Ramos (cell line): ENCODE data around the gene POU6F2.

ENCODE experiments used
- in situ Hi-C: fragments of 300-500 bp; cut with MboI; formaldehyde crosslinking; loops from one replicate; pipeline ENCODE4 v1.14.3; 2022; ENCODE audit warnings: low sequenced_read_pairs; ENCODE audit not compliant: unreplicated experiment

POU6F2 gene

DNA sequence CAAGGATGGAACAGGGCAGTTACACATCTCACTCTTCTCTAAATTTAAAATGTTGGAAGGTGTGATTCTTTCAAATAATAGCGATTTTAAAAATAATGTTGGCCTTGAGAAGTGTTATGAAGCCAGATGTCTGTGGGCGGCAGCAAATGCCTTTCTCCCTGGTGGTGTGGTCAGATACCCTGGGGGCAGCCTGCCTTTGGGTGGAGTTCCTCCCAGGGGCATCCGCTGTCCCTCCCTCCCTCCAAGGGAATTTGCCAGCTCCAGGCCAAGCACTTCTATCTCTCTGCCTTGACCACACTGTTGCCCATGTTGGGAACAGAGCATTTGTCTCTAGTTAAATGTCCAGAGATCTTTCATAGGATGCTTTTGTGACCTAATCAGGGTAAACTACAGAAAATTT is 121.4 kb downstream of the POU6F2 start:
- in situ Hi-C loops, result no loop called here

GRCh38 chr7:39100270-39100669 is 122.6 kb downstream of the POU6F2 start:
- in situ Hi-C loops, result no loop called here

DNA sequence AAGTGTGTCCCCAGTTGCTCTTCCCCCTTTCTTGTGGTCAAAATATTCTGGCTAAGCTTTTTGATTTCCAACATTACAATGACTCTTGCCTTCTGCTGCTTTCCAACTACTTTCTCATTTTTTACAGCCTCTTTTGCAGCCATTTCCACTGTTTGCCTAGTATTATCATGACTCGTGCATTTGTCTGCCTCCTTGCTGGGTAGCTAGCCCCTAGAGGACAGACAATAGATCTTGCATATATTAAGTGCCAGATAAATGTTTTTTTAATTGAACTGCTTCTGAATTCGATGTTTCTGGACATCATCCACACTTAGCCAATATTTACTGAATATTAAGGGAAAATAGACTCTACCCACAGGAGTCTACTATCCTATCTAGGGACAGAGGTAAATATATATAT is 124.5 kb downstream of the POU6F2 start:
- in situ Hi-C loops, result no loop called here

DNA sequence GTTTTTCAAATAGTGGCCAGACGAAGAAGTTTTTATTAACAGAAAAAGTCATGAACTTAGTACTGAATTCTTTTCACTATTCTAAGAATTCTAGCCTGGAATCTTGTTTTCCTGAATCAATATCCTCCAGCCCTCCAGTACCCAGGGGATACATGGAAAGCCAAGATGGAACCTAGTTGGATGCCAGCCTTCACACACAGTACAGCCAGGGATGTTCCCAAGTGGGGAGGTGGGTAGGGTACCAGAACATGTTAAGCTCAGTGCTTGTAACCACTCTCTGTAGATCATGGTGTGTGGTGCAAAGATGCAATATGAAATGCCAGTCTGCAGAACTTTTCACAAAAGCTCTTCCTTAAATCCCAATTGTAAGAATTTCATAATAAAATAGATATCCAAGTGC is 128.0 kb downstream of the POU6F2 start:
- in situ Hi-C loops, result no loop called here

DNA sequence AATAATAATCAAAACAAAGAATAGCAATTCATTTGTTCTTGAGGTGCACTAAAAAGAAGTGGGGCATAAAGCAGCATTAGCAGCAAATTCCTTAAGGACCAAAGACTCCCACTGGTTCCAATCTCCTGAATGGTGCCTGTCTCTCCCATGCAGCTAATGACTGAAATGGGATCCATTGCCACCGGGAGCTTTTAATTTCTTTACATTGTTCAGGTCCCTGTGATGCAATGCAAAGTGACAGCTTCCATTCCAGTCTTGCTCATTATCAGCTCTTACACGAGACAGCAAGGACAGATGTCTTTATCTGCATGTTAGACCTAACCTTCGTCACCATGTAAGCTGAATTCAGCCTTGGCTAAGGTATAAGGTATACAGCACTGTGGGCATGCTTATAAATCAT is 148.1 kb downstream of the POU6F2 start:
- in situ Hi-C loops, result no loop called here

GRCh38 chr7:39127058-39127457 is 149.3 kb downstream of the POU6F2 start:
- in situ Hi-C loops, result no loop called here

GRCh38 chr7:39128287-39128843 is 150.7 kb downstream of the POU6F2 start:
- in situ Hi-C loops, result no loop called here

GRCh38 chr7:39130274-39130673 is 152.6 kb downstream of the POU6F2 start:
- in situ Hi-C loops, result no loop called here

- in situ Hi-C loops, result no loop called here
Measured at GRCh38 chr7:39130857-39131526, 153.3 kb downstream of the POU6F2 start.

GRCh38 chr7:39132306-39132705 is 154.6 kb downstream of the POU6F2 start:
- in situ Hi-C loops, result no loop called here

GRCh38 chr7:39133088-39133487 is 155.4 kb downstream of the POU6F2 start:
- in situ Hi-C loops, result no loop called here

DNA sequence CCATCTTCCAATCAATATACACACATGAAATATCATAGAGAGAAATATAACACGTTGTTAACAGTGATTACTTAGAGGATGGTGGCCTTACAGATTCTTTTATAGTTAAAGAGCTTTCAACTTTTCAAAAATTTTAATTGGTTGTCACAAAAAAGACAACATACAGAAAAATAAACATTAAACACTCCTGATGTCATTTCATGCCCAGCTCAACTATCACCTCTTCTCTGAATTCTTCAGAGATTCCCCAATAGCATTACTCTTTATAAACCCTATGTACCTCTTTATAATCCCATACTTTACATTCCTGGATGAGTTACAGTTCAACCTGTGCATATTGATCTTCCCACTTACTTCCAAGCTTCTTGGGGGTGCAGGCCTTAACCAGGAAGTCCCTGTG is 159.8 kb downstream of the POU6F2 start:
- in situ Hi-C loops, result no loop called here

DNA sequence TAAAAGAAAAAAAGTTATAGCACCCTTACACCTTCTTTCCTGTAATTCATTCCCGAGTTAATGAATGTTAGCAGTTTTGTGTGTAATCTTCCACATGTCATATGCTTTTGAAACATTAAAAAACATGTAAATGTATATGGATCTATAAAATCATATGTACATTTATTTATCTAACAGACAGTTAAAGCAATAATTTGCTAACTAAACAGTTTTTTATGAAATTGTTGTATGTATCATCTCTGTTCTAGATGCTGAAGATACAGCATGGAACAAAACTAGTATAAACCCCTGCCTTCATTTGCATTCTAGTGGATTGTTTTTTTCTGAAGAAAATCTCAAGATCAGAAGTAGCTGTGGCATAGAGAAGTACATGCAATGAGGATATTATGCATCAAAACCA is 165.0 kb downstream of the POU6F2 start:
- in situ Hi-C loops, result no loop called here

GRCh38 chr7:39144420-39144819 is 166.7 kb downstream of the POU6F2 start:
- in situ Hi-C loops, result no loop called here

DNA sequence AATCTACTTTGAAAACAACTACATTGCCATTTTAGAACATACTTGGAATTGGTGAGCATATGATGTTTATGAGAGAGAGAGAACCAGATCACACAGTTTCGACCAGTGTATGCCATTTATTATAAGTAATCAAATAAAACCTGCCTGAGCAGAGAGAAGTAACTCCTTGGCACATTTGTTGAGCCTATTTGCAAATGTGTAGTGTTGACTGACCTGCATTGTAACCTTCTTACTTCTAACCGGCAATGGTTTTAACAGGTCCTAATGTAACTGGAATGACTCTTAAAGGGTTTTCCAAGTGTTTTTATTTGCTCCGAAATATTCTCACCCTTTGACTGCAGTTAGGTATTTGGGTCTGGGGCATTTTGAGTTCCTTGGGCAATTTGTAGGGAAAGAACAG is 167.6 kb downstream of the POU6F2 start:
- in situ Hi-C loops, result no loop called here

DNA sequence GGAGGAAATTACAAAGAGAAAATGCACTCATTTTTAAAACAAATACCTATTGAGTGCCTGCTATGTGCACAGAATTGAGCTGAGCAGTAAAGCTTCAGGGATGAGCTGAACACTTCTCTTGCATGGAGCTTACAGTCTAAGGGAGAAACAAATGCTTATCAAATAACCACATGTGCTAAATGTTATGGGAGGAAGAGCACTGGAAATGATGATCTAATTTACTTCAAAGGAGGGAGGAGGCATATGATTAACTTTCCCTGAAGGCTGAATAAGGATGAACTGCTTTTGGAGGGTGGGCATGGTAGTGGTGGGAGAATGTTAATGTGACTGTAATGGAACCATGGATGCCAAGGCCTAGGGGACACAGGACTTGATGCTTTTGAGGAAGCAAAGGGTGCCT is 168.2 kb downstream of the POU6F2 start:
- in situ Hi-C loops, result no loop called here

DNA sequence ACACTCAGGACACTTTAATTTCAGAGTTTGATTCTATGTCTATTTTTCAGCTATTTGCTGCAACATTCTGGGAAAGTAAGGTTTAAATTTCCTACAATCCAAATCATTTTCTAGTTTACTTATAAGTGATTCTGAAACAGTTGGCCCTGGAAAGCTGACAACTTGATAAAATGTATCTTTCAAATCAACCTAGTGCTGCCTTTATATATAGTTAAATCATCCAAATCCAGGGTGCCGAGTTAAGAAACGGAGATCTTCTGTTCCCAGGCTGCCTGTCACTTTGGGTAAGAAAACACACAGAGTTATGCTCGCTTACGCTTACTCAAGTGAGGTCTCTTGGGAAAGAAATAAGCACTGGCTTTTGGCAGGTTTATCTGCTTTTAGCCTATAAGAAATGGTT is 175.0 kb downstream of the POU6F2 start:
- in situ Hi-C loops, result no loop called here

GRCh38 chr7:39153113-39153512 is 175.4 kb downstream of the POU6F2 start:
- in situ Hi-C loops, result no loop called here

GRCh38 chr7:39153647-39154046 is 175.9 kb downstream of the POU6F2 start:
- in situ Hi-C loops, result no loop called here

- in situ Hi-C loops, result no loop called here
Measured at GRCh38 chr7:39154815-39155214, 177.1 kb downstream of the POU6F2 start.

GRCh38 chr7:39158367-39158766 is 180.7 kb downstream of the POU6F2 start:
- in situ Hi-C loops, result no loop called here

DNA sequence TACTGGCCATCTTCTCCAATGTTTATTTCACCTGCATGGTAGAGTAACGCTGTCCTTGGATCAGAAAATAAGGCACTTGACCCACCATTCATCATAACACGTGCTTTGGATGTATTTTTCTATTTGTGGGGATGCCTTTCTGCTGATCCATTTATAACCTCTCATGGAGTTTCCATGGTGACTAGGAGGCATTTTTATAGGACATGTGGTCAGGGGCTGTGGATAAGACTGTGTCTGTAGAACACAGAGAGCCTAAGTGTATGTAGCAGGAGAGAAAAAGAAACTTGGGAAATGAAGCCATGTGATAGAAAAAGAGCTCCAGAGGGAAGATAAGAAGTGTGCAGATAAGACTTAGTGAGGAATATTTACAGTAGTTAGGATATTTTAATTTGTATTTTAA is 184.2 kb downstream of the POU6F2 start:
- in situ Hi-C loops, result no loop called here
